HG02763 (cell line): Measurements from ENCODE around the gene CCDC50.

Experiments used
- ATAC-seq: cut with Tn5 transposase; IDR thresholded peaks from one replicate; pipeline ENCODE4 v1.9.1; 2021; ENCODE audit warnings: mild to moderate bottlenecking, moderate library complexity; ENCODE audit not compliant: unreplicated experiment

Gene CCDC50

DNA sequence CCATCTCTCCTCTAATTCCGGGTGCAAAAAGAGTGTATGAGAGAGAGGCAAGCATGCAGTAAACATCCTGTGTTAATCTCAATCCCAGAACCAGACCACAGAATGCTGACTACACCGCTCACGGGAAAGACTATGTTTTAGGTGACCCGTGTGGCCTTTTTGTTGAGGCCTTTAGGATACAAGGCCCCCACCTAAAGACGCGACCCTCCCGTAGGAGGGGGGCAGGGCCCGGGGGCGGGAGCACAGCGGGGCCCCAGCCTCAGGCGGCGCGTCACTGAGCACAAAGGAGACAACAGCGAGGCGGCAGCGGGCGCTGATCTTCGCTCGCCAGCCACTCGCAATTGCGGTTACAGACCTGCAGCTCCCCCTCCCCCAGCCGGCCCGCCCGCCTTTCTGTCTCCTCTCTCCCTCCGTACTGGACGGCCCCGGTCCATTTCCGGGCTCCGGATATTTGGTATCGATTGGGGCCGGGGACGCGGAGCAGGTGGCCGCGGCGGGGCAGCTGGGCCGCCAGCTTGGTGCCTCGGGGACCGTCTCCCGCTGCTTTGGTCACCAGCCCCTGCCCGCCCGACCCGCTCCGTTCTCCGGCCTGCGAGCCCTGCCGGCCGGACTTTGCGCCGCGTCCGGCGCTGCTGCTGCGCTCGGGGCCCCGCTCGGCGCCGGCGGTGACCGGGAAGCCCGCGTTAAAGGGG, at the start of gene CCDC50:
Gene CCDC50, plus strand, starts transcription at position 433 of the 692 bp plus-strand sequence. CDS start 281 bp downstream, outside the sequence.
- ATAC-seq: peak; percentile 80

DNA sequence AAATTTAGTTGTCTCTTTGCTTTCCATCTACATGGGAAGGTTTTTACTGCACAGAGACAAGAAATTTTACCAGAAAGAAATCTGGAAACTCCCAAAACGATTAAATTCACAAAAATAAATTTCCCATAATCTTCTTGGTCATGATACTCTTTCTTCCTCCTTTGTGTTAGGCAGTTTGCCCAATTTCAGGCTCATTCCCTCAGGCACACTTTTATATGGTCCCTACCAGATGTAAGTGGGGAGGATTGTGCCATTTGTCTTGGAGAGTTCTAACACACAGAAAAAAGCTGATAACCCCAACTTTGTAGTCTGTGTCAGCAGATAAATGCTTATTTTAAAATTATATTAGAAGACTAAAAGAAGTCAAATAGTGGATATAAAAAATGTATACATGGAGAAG, 49.1 kb upstream of the CCDC50 start:
- ATAC-seq: no peak

DNA sequence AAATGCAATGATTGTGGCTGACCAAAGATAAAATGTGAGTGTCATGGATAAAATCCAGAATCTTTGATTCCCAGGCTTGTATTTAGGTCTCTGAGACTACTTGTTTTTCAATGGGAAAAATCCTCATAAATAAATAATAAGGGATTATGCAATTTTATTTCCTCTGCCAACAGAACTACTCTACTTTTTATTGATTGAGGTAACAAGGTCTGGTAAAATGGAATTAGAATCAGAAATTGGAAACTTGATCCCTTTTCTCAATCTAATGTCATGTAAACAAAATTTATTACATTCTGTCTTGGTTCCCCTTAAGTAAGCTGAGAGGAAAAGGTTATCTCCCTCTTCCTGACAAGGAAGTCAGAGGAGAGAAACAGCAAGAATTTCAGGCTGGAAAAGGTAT, 48.3 kb upstream of the CCDC50 start:
- no peak for ATAC-seq

- ATAC-seq: no peak
Measured at GRCh38 chr3:191282251-191283185, 46.7 kb upstream of the CCDC50 start.

GRCh38 chr3:191283400-191283799, 45.8 kb upstream of the CCDC50 start:
- ATAC-seq: no peak

DNA sequence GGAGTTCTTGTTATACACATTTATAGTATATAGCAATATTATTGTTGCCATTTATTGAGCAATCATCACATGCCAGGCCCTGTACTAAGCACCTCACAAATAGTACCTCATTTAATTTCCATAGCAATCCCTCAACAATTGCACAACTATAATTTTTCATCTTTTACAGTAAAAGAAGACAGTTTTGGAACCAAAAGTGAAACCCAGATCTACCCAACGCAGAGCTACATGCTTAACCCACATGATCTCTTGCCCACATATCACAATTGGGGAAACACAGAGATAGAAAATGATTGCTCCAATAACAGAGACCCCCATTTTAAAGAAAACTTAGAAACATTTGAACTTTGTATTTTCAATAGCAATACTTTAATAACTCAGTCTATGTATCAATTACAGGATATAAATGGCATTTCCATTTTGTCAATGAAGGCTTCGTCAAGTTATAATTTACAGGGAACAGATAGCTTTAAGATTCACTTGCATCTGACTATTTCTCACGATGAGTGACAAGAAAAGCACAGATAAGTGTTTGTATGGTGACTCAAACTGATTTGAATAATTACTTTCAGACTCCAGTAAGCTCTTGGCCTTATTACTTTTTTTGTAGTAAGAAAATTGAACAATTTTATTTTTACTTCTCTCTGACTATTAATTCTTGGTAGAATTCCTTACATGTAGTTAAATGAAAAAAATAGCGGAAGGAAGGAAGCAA, 38.7 kb upstream of the CCDC50 start:
- peak; percentile 73 for ATAC-seq

GRCh38 chr3:191292243-191293015, 36.8 kb upstream of the CCDC50 start:
- ATAC-seq: no peak

GRCh38 chr3:191294291-191294690, 34.9 kb upstream of the CCDC50 start:
- ATAC-seq: no peak

DNA sequence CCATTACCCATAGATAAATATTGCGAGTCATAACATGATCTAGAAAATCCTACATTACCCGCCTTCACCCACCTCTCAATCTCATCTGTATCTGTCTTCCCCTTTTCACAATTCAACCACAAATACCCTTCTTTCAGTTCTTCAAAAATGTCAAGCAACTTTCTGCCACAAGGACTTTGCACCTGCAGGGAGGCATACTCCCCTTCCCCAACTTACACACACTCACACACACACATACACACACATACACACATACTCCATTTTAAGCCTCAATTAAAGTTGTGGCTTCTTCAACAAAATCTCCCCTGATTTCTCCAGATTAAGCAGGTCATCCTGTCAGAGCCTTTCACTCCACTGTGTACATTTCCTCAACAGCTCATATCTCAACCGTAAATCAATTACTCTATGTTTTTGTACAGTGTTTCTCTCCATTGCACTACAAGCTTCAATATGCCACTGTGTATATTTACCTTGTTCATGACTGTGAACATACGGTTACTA, 33.1 kb upstream of the CCDC50 start:
- ATAC-seq: peak; percentile 82

DNA sequence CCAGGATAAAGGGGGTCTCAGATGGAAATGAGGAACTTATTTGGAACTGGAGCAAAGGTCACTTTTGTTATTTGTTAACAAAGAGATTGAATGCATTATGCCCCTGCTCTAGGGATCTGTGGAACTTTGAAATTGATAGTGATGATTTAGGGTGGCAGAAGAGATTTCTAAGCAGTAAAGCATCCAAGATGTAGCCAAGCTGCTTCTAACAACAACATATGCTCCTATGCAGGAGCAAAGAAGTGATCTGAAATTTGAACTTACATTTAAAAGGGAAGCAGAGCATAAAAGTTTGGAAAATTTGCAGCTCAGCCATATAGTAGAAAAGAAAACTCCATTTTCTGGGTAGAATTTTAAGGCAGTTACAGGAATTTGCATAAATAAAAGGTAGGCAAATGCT, 30.3 kb upstream of the CCDC50 start:
- ATAC-seq: no peak

DNA sequence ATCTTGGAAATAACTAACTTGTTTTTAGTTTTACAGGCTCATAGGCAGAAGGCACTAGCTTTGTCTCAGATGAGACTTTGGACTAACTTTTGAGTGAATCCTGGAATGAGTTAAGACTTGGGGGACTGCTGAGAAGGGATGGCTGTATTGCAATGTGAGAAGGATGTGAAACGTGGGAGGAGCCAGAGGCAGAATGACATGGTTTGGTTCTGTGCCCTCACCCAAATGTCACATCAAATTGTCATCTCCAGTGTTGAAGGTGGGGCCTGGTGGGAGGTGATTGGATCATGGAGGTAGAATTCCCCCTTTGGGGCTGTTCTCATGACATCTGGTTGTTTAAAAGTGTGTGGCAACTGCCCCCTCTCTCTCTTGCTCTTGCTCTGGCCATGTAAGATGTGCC, 28.8 kb upstream of the CCDC50 start:
- ATAC-seq: no peak

- peak; percentile 69 for ATAC-seq
Measured at GRCh38 chr3:191301017-191301416, 28.2 kb upstream of the CCDC50 start.

- ATAC-seq: no peak
Measured at GRCh38 chr3:191301782-191302411, 27.3 kb upstream of the CCDC50 start.

GRCh38 chr3:191302451-191302850, 26.7 kb upstream of the CCDC50 start:
- ATAC-seq: no peak

- ATAC-seq: no peak
Measured at GRCh38 chr3:191303596-191303995, 25.6 kb upstream of the CCDC50 start.

GRCh38 chr3:191306428-191306827, 22.8 kb upstream of the CCDC50 start:
- ATAC-seq: no peak

DNA sequence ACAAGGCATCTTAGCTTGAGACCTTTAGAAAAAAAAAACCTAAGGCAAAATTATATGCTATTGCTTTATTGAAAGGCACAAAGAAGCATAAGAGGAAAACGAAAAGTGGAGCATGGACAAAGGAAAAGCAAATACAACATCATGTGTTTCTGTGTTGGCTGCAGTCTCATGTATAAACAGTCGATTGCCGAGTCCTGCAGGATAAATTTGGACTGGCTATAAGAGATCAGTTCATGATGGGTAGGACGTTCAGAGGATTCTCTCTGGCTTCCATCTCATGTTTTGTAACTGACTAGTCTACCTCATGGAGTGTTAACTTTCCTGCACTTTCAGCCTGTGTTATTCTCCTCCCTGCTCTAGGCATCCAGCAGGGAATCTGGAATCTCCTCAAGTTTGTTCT, 21.9 kb upstream of the CCDC50 start:
- ATAC-seq: no peak

DNA sequence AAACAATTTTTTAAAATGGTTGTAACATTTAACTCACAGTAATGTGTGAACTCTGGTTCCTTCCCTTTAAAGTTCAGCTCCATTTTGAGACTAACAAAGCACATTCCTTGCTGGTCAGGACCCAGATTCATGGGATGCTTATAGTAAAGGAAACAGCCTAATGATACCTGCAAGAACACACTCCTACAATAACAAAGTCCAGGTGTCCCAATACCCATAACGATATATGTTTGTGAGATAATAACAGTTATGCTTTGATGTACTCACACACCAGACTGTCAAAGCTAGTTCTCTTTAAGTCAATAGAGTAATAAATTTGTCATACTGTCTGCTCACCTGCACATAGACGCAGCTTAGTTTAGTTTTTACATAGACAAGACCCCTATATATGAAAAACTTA, 15.9 kb upstream of the CCDC50 start:
- no peak for ATAC-seq

DNA sequence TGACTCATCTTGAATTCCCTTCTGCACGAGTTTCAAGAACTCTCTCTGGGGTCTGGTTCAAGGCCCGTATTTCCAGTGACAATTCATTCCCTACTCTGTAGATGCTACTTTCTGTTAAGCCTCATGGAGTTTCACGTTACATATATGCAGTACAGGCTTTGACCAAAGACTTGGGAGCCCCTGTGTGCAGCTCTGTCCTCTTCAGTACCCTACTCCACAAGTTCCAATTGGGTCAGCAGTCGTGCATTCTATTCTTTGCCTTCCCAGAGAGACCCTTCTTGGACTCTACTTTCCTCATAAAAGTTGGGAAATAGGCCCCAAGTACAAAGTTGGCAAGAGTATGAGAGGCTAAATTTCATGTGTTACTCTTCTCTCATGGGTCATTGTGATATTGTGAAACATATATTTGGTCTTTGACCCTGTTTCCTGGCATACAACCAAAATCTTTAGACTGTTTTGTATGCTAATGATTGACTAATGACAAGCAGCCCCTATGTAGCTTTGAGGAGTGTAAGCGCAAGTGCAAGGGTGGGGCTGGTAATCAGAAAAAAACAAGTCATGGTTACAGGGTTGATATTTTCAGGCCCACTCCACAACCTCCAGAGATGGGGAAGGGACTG, 15.0 kb upstream of the CCDC50 start:
- no peak for ATAC-seq
